AG09319 (cell line): ENCODE results near the gene SGMS1.
"Not testable (repeated sequence)": the region's sequence is repeated elsewhere in the genome, so short reads cannot be mapped to it uniquely, and the experiment has no call there.

Experiments
- DNase-seq: peaks from one replicate; pipeline ENCODE4 v3.0.0-alpha.2; 2010; ENCODE audit warnings: low read depth; ENCODE audit errors: extremely low read depth
- TF ChIP-seq, protein P1 (sequence below): IDR thresholded peaks from 2 replicates; pipeline ENCODE4 v1.5.1; 2011; ENCODE audit warnings: low read depth, mild to moderate bottlenecking, inconsistent platforms, low read length, moderate library complexity

The SGMS1 gene

DNA sequence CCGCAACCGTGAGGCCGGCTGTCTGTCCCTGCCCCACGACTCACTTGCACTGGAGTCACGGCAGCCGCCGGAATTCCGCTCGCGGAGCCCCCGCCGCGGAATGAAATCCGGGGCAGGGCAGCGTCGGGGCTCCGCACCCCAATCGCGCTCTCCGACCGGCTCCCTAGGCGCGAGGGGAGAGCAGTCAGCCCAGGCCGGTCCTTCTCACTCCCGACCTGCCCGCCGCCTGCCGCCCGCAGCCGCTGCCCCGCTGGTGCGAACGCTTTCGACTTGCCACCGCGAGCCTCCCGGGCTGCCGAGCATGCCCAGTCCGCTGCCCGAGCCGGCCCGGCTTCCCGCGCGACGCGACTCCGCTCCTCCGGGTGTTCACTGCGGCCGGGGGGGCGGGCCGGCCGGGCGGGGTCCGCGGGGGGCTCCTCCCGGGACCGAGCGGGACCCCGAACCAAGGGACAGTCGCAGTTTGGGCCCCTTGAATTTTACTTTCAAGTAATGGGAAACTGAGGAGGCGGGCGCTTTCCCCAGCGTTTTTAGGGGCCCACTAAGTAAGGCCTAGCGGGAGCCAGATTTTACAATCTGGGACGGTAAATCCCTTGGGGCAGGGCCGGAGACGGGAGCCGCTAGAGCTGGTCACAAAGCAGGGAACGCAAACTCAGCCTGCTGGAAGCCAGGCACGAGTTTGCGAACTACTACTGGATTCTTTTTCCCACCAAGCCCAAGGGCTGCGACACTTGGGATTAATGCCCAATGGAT is at the start of gene SGMS1:
Gene SGMS1 (minus strand): TSS at position 294 of the 750 bp plus-strand sequence. CDS start 279,842 bp downstream, outside the sequence.
- DNase-seq = peak; percentile 67
- TF ChIP-seq, protein P1, sequence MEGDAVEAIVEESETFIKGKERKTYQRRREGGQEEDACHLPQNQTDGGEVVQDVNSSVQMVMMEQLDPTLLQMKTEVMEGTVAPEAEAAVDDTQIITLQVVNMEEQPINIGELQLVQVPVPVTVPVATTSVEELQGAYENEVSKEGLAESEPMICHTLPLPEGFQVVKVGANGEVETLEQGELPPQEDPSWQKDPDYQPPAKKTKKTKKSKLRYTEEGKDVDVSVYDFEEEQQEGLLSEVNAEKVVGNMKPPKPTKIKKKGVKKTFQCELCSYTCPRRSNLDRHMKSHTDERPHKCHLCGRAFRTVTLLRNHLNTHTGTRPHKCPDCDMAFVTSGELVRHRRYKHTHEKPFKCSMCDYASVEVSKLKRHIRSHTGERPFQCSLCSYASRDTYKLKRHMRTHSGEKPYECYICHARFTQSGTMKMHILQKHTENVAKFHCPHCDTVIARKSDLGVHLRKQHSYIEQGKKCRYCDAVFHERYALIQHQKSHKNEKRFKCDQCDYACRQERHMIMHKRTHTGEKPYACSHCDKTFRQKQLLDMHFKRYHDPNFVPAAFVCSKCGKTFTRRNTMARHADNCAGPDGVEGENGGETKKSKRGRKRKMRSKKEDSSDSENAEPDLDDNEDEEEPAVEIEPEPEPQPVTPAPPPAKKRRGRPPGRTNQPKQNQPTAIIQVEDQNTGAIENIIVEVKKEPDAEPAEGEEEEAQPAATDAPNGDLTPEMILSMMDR = no peak; the same call in 1 of the 2 replicates

DNA sequence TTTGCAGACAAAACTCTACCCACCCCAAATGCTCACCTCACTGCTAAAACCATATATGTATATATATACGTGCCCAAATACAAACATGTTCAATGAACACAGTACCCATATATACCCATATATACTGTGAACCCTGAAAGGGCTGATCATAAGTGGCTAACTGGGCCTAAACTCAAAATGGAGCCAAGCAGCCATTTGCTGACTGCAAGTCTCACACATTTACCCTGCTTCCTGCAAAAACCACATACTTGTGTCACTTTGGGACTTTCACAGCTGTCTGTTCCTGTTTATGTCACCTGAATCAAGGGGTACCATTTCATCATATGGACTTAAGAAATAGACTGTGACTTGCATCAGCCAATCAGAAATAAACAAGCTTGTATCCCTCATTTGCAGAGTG is 48.4 kb upstream of the SGMS1 start:
- not testable (repeated sequence) for DNase-seq

DNA sequence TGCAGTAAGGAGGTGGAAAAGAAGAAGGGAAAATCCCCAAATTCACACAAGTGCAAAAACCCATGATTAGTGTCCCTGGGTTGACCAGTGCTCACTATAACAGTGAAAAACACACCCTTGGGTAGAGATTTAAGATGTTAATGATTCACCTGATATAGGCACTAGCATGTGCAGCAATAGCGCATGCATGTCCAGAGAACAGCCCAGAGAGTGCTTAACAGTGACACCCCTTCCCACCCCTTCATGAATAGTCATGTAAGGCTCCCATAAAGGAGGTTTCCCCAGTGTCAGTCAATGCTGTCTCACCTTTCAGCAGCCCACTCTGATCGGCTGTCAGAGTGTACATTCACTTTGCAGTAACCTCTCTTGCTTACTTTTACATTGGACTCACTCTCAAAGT is 47.9 kb upstream of the SGMS1 start:
- not testable (repeated sequence) for DNase-seq

DNA sequence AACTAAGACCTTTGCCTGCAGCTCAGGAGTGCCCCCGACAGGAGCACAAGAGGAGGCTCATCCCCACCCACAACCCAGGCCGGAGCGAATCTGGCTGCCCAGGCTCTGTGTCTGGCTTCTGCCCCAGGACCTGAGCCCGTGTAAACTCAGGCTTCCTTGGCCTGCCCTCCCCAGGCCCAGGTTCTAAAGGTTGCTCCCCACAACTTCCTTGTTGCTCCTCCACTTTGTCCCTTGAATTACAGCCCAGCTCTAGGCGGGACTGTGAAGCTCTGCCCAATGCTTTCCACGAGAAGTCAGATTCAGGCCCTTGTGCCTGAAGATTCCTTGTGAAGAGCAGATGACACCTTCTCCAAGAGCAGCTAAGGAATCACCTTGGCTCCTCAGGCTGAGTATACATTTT is 46.2 kb upstream of the SGMS1 start:
- DNase-seq = not testable (repeated sequence)

DNA sequence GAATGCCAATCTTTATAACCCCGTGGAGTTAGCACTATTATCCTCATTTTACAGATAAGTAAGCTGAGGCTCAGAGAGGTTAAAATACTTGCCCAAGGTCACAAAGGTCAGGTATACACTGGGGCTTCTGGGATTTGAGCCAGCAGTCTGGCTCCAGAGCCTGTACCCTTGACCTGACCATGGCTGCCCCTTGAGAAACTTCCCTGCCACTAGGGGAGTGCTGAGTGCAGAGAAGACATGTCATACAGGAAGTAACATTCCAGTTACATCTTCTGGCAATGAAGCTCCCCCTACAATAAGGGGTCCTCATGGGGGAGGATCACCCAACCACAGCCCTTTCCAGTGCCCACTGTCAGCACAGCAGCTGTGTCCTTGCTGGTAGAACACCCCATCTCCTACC is 43.6 kb upstream of the SGMS1 start:
- not testable (repeated sequence) for DNase-seq

DNA sequence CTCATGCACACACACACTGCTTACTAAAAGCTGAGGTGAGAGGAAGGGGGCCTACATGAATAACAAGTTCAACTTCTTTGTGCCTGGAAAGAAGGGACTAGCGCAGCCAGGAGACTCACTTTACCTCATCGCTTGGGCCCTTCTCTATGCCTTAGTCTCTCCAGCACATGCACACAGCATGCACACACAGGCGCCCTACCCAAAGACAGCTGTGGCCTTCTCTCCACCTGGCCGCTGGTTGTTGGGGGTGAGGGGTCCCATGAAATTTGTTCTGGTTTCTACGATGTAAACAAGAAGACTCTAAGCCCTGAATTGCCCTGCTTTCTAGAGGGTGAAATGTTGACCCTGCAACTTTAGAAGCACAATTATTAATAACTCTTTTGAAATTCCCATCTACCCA is 38.7 kb upstream of the SGMS1 start:
- DNase-seq = not testable (repeated sequence)

DNA sequence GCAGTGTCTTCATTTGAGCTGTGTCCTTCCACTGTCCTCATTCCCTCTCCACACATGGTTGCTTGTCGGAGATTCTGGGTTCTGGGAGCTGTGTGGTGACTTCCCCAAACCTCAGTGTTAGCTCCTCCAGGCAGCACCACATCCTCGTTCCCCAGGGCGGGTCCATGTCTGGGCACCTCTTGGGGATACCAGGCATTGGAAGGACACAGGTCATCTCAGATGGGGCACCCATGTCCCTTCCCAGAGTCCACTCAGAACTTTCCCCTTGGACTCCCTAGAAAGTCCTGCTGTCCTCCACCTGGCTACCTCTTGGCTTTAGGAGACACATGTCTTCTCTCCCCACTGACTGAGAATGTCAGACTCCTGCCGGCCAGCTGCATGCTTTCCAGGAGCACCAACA is 37.8 kb upstream of the SGMS1 start:
- not testable (repeated sequence) for DNase-seq

DNA sequence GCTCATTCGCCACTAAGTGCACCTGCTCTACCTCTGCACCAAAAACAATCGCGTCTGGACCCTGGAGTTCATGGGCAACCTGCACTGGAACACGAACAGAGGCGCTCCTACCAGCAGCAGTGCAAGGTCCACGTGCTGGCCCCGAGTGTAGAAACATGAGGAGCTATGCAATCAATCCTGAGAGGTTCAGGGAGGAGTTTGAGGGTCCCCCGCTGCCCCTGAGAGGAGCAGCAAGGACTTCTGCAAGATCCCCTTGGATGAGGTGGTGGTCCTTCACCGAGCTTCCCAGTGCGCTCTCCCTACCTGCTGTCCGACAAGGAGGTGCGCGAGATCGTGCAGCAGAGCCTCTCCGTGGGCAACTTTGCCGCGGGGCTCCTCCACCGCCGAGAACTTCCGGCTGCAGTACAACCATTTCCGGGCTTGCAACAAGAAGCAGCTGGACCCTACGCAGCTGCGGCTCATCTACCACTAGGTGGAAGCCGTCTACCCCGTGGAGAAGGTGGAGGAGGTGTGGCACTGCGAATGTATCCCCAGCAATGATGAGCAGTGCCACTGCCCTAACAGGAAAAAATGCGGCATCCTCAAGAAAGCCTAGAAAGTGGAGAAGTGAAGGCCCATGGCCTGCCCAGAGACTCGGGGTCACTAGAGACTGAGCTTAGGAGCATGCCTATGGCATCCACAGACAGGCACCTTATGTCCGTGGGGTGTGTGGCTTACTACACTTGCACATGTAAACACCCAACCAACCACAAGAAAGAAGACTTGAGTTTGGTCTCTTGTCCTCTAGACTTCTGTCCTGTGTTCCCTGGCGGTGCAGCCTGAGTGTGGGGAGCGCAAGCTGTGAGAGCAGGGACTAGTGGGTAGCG is 36.3 kb upstream of the SGMS1 start:
- not testable (repeated sequence) for DNase-seq
- TF ChIP-seq, protein P1 = peak; percentile 24

DNA sequence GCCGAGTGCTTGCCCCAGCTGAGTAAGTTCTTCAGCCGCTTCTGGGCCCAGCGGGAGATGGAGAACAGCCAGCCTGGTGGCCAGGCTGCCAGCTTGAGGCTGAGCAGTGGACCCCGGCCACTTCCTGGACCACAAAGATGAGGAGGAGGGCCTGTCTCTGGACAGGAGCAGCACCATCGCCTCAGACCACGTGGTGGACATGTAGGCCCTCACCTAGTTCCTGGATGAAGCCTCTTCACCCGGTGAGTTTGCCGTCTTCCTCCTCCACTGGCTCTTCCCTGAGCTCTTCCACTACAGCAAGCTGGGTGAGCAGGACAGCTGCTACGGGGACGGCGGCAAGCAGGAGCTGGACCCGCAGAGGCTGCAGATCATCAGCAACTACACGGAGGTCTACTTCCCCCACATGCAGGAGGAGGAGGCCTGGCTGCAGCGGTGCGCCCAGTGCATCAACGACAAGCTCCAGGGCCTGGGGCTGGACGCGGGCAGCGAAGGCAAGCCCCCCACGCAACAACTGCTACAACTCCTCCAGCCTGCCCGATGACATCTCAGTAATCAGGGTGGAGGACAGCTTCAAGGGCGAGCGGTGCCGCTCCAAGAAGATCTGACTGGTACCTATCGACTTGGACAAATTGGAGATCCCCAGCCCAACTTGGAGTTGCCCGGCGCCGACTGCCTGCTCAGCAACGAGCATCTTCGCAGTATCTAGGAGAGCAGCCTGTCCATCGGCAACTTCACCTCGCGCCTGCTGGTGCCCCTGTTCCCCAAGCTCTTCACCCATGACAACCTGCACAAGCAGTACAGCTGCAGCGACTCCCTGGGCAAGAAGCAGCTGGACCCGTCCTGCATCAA is 35.5 kb upstream of the SGMS1 start:
- not testable (repeated sequence) for DNase-seq

DNA sequence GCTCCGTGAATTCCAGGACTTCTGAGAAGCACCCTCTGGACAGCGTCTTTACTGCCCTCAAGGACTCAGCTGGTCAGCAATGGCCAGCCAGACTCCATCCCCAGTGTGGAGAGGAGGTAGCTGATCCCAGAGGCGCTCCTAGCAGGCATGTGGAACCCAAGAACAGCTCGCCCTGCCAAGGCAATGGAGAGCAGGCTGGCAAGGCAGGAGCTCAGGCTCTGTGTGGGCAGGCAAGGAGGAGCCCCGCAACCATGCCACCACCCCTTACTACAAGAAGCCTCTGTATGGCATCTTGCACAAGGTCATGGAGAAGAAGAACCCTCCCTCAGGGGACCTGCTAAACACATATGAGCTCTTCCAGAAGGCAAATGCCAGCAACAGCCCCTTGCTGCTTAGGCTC is 34.4 kb upstream of the SGMS1 start:
- no peak for DNase-seq
- TF ChIP-seq, protein P1 = no peak

DNA sequence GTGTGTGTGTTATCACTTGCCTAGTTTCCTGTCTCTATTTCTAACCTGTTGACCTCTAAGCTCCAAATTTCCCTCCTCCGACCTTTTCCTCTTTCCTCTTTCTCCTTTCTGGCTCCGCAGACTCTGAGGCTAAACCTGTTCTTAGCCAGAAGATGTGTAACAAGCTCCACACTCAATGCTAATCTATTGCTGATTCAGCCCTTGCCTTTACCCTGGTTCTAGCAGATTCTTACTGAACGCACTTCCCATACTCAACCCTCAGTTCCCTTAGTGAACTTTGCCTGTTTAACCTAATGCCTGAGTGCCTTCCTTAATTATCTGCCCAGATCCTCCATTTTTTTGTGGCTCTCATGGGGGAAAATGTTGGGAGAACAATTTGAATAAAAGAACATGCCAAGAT is 30.0 kb upstream of the SGMS1 start:
- TF ChIP-seq, protein P1 = no peak
- no peak for DNase-seq
